Osteocyte (in vitro differentiated cells): Measurements from ENCODE around the gene CIAO2B. TPM values are rescaled to one million over a fixed set of nuclear protein-coding genes. Genes with fewer than 3 reads are reported as not detected.

Experiments used
- DNase-seq: peaks from one replicate; pipeline ENCODE4 v3.0.0; 2021; ENCODE audit warnings: mixed read lengths; ENCODE audit not compliant: unreplicated experiment; ENCODE audit errors: extremely low spot score
- H3K27ac Mint-ChIP-seq: one replicate; pipeline ENCODE4 v1.8.0; 2021; ENCODE audit warnings: mild to moderate bottlenecking, mixed read lengths; ENCODE audit not compliant: unreplicated experiment
- H3K27me3 Mint-ChIP-seq: one replicate; pipeline ENCODE4 v1.8.0; 2021; ENCODE audit warnings: mixed read lengths; ENCODE audit not compliant: unreplicated experiment
- H3K36me3 Mint-ChIP-seq: one replicate; pipeline ENCODE4 v1.8.0; 2021; ENCODE audit warnings: mixed read lengths; ENCODE audit not compliant: unreplicated experiment
- H3K4me1 Mint-ChIP-seq: one replicate; pipeline ENCODE4 v1.8.0; 2021; ENCODE audit warnings: mixed read lengths; ENCODE audit not compliant: unreplicated experiment
- H3K4me3 Mint-ChIP-seq: one replicate; pipeline ENCODE4 v1.8.0; 2021; ENCODE audit warnings: mild to moderate bottlenecking, moderate library complexity, mixed read lengths; ENCODE audit not compliant: unreplicated experiment
- H3K9me3 Mint-ChIP-seq: one replicate; pipeline ENCODE4 v1.8.0; 2021; ENCODE audit warnings: mixed read lengths; ENCODE audit not compliant: unreplicated experiment
- CTCF ChIP-seq: fragments of 200-600 bp; sonication (generic); IDR thresholded peaks from 2 replicates; pipeline ENCODE4 v1.5.0; 2021; ENCODE audit warnings: antibody characterized with exemption, mild to moderate bottlenecking, moderate library complexity
- total RNA-seq: library from RNA; stranded (reverse); gene quantifications from 2 replicates; pipeline ENCODE4 v1.2.1, GENCODE V29; 2021

Gene CIAO2B
- total RNA-seq, 1 donor from 2014 or later: 69.9 TPM

- Mint-ChIP-seq H3K4me3 (no peak overlapping the region), H3K4me1 (no peaks in the 10 kb centered on the region), H3K27ac (no peak overlapping the region), H3K36me3 (peaks cover 3% of the 10 kb centered on the region), H3K27me3 (peaks cover 30% of the 10 kb centered on the region), H3K9me3 (peaks cover 9% of the 10 kb centered on the region)
- DNase-seq: no peak
- TF ChIP-seq CTCF: no peak
Measured at GRCh38 chr16:66953462-66954096, 19.4 kb upstream of the CIAO2B start.

GRCh38 chr16:66952430-66953110 is 18.4 kb upstream of the CIAO2B start:
- DNase-seq: no peak
- no peak overlapping the region for H3K27ac Mint-ChIP-seq

GRCh38 chr16:66950971-66951790 is 17.0 kb upstream of the CIAO2B start:
- TF ChIP-seq CTCF: no peak
- H3K27me3 Mint-ChIP-seq: peaks cover 21% of the 10 kb centered on the region
- no peak for DNase-seq
- no peaks in the 10 kb centered on the region for H3K4me1 Mint-ChIP-seq
- no peak overlapping the region for H3K4me3 Mint-ChIP-seq
- peaks cover 3% of the 10 kb centered on the region for H3K36me3 Mint-ChIP-seq
- H3K9me3 Mint-ChIP-seq: peaks cover 9% of the 10 kb centered on the region
- H3K27ac Mint-ChIP-seq: no peak overlapping the region

More at GRCh38 chr16:66952430-66953110, 18.4 kb upstream of the CIAO2B start:
- peaks cover 9% of the 10 kb centered on the region for H3K9me3 Mint-ChIP-seq
- peaks cover 22% of the 10 kb centered on the region for H3K27me3 Mint-ChIP-seq
- H3K36me3 Mint-ChIP-seq: peaks cover 3% of the 10 kb centered on the region
- H3K4me3 Mint-ChIP-seq: no peak overlapping the region
- TF ChIP-seq CTCF: no peak
- no peaks in the 10 kb centered on the region for H3K4me1 Mint-ChIP-seq

- H3K4me1 Mint-ChIP-seq: no peaks in the 10 kb centered on the region
- no peak for DNase-seq
- no peak overlapping the region for H3K27ac Mint-ChIP-seq
- H3K27me3 Mint-ChIP-seq: peaks cover 21% of the 10 kb centered on the region
- peaks cover 9% of the 10 kb centered on the region for H3K9me3 Mint-ChIP-seq
- peaks cover 3% of the 10 kb centered on the region for H3K36me3 Mint-ChIP-seq
- no peak overlapping the region for H3K4me3 Mint-ChIP-seq
- no peak for TF ChIP-seq CTCF
Measured at GRCh38 chr16:66950437-66950836, 16.2 kb upstream of the CIAO2B start.

- TF ChIP-seq CTCF: no peak
- DNase-seq: no peak
- H3K27ac Mint-ChIP-seq: no peak overlapping the region
- H3K9me3 Mint-ChIP-seq: peaks cover 9% of the 10 kb centered on the region
- no peaks in the 10 kb centered on the region for H3K4me1 Mint-ChIP-seq
- H3K4me3 Mint-ChIP-seq: no peak overlapping the region
- peaks cover 21% of the 10 kb centered on the region for H3K27me3 Mint-ChIP-seq
- H3K36me3 Mint-ChIP-seq: peaks cover 3% of the 10 kb centered on the region
Measured at GRCh38 chr16:66949472-66949871, 15.3 kb upstream of the CIAO2B start.
